OCI-LY7 (cell line): Measurements from ENCODE around the gene HTT.

Experiments
- CTCF ChIP-seq: fragments of 200-600 bp; sonication (generic); conservative IDR thresholded peaks from 2 replicates; pipeline ENCODE4 v1.5.1; 2014; ENCODE audit warnings: mild to moderate bottlenecking, antibody characterized with exemption, low read length, moderate library complexity, mixed read lengths
- EZH2phosphoT487 ChIP-seq: fragments of 200-600 bp; sonication (generic); IDR thresholded peaks from 2 replicates; pipeline ENCODE4 v1.6.1; 2018; ENCODE audit warnings: low read depth, borderline replicate concordance, mild to moderate bottlenecking, mixed run types, antibody characterized with exemption, low read length, moderate library complexity, mixed read lengths

- TF ChIP-seq CTCF (peak; percentile 32; the same call in 1 of the 2 replicates), EZH2phosphoT487 (no peak)
Observed at GRCh38 chr4:3246458-3247398, 172.2 kb downstream of the HTT start.
